ENCODE data around the gene ACKR2. TPM values are rescaled to one million over a fixed set of nuclear protein-coding genes. Genes with fewer than 3 reads are reported as not detected.

Gene ACKR2
- total and polyA plus RNA-seq, 2 experiments from 2014 or later = 0.15 to 2.8 TPM

- Histone ChIP-seq H3K9me3 (ENCODE audit: low read depth) (no peaks in the 10 kb centered on the region), H3K36me3 (no peaks in the 10 kb centered on the region), H3K27ac (no peak overlapping the region), H3K4me1 (ENCODE audit: low read depth) (no peaks in the 10 kb centered on the region), H3K27me3 (no peaks in the 10 kb centered on the region), H3K4me3 (no peak overlapping the region)
- TF ChIP-seq CTCF (IDR thresholded peaks at IDR 0.05; ENCODE audit: low read depth, low read length) = no peak
- DNase-seq (ENCODE audit: low read depth in 1 of 2, low spot score in 1 of 2) = no peak
Observed at GRCh38 chr3:42902257-42902656, 93.0 kb downstream of the ACKR2 start.

- TF ChIP-seq CTCF (IDR thresholded peaks at IDR 0.05; ENCODE audit: low read depth, low read length) = no peak
Observed at GRCh38 chr3:42904076-42904475, 94.8 kb downstream of the ACKR2 start.

GRCh38 chr3:42905740-42906069 lies 96.5 kb downstream of the ACKR2 start:
- Histone ChIP-seq H3K27ac (no peak overlapping the region), H3K4me1 (ENCODE audit: low read depth) (no peaks in the 10 kb centered on the region), H3K4me3 (no peak overlapping the region), H3K36me3 (no peaks in the 10 kb centered on the region), H3K9me3 (ENCODE audit: low read depth) (no peaks in the 10 kb centered on the region), H3K27me3 (no peaks in the 10 kb centered on the region)
- DNase-seq (ENCODE audit: low read depth in 1 of 2, low spot score in 1 of 2) = no peak
- no peak for TF ChIP-seq CTCF (IDR thresholded peaks at IDR 0.05; ENCODE audit: low read depth, low read length)

More at GRCh38 chr3:42904076-42904475, 94.8 kb downstream of the ACKR2 start:
- Histone ChIP-seq H3K9me3 (ENCODE audit: low read depth) (no peaks in the 10 kb centered on the region), H3K4me3 (no peak overlapping the region), H3K27me3 (no peaks in the 10 kb centered on the region), H3K27ac (no peak overlapping the region), H3K36me3 (no peaks in the 10 kb centered on the region), H3K4me1 (ENCODE audit: low read depth) (no peaks in the 10 kb centered on the region)
- no peak for DNase-seq (ENCODE audit: low read depth in 1 of 2, low spot score in 1 of 2)

GRCh38 chr3:42906070-42906847 lies 97.0 kb downstream of the ACKR2 start, which contains the start of gene ZNF662:
Gene ZNF662, plus strand, starts transcription at chr3:42906142. Its CDS starts 1,973 bp downstream, at chr3:42908115.
- Histone ChIP-seq H3K9me3 (ENCODE audit: low read depth) (no peaks in the 10 kb centered on the region), H3K36me3 (no peaks in the 10 kb centered on the region), H3K4me3 (no peak within 1 kb of the TSS), H3K4me1 (ENCODE audit: low read depth) (no peaks in the 10 kb centered on the region), H3K27me3 (no peaks in the 10 kb centered on the region), H3K27ac (no peak within 1 kb of the TSS)
- no peak for TF ChIP-seq CTCF (IDR thresholded peaks at IDR 0.05; ENCODE audit: low read depth, low read length)
- peak in 1 of 2 donors; percentile 61 for DNase-seq (ENCODE audit: low read depth in 1 of 2, low spot score in 1 of 2)

GRCh38 chr3:42906848-42907183 lies 97.6 kb downstream of the ACKR2 start:
- H3K27ac ChIP-seq = no peak overlapping the region
- H3K4me3 ChIP-seq = no peak overlapping the region
- H3K4me1 ChIP-seq (ENCODE audit: low read depth) = no peaks in the 10 kb centered on the region
- H3K36me3 ChIP-seq = no peaks in the 10 kb centered on the region
- DNase-seq (ENCODE audit: low read depth in 1 of 2, low spot score in 1 of 2) = no peak
- H3K9me3 ChIP-seq (ENCODE audit: low read depth) = no peaks in the 10 kb centered on the region
- no peaks in the 10 kb centered on the region for H3K27me3 ChIP-seq
- no peak for TF ChIP-seq CTCF (IDR thresholded peaks at IDR 0.05; ENCODE audit: low read depth, low read length)

All from cardiac muscle cell (in vitro differentiated cells and primary cell).